ENCODE results near the gene ALDOC.

Gene ALDOC

GRCh38 chr17:28530250-28530649 lies 46.4 kb downstream of the ALDOC start:
- DNase-seq: no peak

DNA sequence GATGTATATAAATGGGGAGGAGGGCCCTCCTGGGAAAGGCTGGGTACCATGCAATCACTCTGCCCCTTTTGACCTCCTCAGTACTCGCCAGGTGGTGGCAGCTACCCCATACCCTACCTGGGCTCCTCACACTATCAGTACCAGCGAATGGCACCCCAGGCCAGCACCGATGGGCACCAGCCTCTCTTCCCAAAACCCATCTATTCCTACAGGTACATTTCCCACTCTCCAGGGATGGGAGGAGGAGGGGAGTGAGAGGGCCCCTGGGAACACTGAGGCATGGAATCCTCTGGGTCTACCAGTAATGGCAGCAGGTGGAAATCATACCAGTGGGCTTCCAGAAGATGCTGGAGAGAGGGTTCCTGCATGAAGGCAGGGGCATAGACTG lies 47.7 kb downstream of the ALDOC start:
- DNase-seq: no peak

DNA sequence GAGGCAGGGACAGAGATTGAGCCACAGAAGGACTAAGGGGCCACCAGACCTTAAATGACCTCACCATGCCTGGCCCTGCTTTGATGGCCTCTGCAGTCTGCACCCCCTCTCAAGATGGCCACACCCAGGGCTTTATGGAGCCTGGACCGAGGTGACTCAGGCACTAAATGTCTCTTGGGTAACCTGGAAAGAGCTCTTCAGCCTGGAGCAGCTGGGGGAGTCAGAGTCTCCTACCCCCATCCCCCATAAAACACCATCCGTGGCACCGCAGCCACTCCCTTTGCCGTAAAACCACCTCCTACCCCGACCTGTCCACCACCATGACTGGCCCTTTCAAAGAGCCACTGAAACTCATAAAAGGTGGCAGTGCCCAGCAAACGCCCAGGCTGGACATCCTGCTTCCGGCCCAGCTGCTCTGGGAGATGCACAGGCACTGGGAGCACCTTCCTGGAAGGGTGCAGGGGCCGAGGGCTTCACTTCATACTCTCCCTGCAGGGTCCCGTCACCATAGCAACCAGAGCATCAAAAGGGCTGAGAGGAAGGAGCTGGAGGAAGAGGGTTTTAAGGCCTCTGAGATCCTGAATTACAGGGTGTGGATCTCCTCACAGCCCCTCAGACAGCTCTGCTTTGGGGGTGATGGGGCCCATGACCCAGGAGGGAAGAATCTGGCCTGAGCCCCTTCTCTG lies 48.2 kb downstream of the ALDOC start:
- DNase-seq: no peak

GRCh38 chr17:28527859-28528258 lies 48.8 kb downstream of the ALDOC start:
- no peak for DNase-seq

DNA sequence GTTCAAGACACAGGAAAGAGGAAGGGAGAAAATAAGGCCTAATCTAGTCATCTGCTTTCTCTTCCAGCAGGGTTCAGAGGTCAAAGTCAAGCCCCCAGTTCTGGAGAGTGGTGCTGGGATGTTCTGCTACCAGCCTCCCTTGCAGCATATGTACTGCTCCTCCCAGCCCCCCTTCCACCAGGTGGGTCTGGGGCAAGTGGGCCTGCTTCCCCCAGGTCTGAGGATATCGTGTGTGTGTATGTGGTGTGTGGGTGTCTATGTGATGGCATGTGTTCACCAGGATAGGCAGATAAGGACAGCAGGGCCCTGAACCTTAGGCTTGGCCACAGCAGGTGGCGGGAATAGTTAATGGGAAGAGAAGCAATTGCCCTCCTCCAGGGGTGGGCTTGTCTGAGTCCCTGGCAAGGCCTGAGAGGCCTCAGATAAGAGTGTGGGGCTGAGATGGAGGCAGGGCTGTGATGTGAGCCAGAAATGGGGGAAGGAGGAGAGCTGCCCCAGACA lies 49.5 kb downstream of the ALDOC start:
- DNase-seq: no peak

DNA sequence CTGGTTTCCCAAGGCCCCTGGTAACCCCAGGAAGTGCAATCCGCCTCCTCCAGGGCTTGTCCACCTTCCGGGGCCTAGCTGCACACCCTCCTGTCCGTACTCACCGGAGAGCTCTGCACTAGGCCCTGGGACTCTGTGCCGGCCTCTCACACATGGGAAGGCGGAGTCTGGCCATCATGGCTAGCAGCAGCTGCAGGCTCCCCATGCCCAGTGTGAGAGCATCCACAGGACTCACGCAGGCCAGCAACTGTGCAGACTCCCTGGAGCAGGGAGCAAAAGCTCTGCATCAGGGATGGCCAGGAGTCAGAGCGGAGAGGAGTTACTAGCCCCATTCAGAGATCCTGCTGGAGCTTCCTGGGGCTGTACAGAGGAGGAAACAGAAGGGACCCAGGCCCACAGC lies 50.3 kb downstream of the ALDOC start:
- no peak for DNase-seq

DNA sequence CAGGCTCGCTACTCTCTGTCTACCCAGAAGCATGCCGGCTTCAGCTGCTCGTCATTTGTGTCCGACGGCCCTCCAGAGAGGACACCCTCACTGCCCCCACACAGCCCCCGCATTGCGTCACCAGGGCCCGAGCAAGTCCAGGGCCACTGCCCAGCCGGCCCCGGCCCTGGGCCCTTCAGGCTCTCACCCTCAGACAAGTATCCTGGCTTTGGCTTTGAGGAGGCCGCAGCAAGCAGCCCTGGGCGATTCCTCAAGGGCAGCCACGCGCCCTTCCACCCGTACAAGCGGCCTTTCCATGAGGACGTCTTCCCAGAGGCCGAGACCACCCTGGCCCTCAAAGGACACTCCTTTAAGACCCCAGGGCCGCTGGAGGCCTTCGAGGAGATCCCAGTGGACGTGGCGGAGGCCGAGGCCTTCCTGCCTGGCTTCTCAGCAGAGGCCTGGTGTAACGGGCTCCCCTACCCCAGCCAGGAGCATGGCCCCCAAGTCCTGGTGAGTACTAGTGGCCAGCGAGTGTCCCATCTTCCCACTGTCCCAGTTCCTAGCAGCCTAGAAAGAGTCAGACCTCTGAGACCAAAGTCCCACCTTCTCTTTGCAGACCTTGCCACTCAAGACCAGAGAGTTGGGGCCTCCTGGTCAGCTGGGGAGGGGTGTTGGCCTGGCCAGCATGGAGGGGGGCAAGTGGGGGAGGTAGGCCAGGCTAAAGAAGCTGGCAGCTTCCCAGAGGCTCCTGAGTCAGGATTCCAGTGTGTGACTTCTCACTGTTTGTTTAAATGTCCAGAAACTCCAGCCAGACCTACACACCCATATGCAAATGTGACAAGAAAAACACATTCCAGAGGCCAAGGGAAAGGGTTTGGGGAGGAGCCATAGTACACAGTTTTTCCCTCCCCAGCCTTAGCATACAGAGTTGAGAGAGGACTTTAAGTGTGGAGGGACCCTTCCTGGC lies 51.9 kb downstream of the ALDOC start:
- no peak for DNase-seq

DNA sequence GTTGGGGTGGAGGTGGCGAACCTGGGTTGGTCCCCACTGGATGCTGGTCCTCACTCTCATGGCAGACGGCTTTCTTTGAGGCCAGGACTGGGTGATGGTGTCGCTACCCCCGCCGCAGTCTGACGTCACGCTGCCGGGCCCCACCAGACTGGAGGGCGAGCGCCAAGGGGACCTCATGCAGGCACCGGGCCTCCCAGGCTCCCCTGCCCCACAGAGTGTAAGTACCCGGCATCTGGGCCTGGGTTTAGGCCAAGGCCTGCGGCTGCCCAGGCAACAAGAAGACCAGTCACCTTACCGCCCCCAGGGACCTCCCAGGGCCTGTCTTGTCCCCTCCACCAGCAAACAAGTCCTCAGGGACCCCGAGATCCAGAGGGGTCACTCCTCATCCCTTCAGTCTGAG lies 52.8 kb downstream of the ALDOC start:
- no peak for DNase-seq

DNA sequence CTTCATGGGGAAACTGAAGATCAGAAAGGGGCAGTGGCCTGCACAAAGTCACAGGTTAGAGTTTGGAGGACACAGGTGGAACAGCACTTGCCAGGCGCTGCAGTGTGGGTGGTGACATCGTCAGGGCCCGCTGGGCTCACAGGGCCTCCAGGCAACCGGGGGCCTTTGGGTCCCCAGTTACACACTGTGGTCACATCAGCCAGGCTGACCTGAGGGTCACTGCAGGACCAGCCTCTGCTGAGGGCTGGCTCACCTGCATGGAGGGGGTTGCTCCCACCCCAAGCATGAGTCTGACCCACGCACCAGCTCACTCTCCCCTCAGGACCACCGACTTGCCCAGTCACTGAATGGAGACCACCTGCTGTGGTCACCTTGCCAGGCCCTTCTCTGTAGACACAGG lies 53.5 kb downstream of the ALDOC start:
- DNase-seq: no peak
